NCI-H2171 (cell line): ENCODE measurements around the gene MT1HL1.
A peak's percentile ranks its signal among the peaks of the same experiment; 100 is the strongest.

Experiments
- DNase-seq: peaks from one replicate; lab custom pipeline; 2025; lab: John Stamatoyannopoulos, UW

MT1HL1 gene

DNA sequence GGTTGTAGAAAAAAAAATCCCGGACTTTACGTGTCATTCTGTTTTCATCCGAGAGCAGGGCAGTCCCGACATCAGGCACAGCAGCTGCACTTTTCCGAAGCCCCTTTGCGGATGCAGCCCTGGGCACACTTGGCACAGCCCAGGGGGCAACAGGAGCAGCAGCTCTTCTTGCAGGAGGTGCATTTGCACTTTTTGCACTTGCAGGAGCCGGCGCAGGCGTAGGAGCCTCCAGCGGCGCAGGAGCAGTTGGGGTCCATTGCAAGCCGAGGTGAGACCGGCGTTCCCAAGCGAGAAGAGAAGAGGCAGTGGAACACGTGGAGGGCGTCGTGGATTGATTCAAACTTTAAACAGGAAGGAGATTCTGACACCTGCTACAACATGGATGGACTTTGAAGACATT lies at the start of gene MT1HL1:
TSS of gene MT1HL1 (minus strand) at position 326 of the 400 bp plus-strand sequence. CDS start at position 257, 69 bp downstream.
- no peak for DNase-seq

DNA sequence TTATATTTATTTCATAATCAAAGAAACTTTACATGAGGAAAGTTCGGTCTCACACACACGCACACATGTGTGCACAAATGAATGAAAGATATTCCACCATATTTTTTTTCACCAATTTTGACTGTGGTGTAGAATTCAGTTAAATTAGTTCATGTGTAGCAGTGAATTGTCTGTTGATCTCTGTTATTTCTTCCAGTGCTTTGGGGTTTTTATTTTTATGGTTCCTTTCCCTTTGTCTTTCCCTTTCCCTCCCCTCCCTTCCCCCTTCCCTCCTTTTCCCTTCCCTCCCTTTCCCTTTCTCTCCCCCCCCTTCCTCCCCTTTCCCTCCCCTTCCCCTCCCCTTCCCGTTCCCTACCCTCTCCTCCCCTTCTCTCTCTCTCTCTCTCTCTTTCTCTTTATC lies 46.7 kb upstream of the MT1HL1 start:
- no peak for DNase-seq

- DNase-seq = no peak
Observed at GRCh38 chr1:237050185-237050584, 45.9 kb upstream of the MT1HL1 start.

GRCh38 chr1:237048803-237049202 lies 44.6 kb upstream of the MT1HL1 start:
- DNase-seq = no peak

GRCh38 chr1:237045278-237046016 lies 41.2 kb upstream of the MT1HL1 start:
- peak; percentile 10 for DNase-seq

DNA sequence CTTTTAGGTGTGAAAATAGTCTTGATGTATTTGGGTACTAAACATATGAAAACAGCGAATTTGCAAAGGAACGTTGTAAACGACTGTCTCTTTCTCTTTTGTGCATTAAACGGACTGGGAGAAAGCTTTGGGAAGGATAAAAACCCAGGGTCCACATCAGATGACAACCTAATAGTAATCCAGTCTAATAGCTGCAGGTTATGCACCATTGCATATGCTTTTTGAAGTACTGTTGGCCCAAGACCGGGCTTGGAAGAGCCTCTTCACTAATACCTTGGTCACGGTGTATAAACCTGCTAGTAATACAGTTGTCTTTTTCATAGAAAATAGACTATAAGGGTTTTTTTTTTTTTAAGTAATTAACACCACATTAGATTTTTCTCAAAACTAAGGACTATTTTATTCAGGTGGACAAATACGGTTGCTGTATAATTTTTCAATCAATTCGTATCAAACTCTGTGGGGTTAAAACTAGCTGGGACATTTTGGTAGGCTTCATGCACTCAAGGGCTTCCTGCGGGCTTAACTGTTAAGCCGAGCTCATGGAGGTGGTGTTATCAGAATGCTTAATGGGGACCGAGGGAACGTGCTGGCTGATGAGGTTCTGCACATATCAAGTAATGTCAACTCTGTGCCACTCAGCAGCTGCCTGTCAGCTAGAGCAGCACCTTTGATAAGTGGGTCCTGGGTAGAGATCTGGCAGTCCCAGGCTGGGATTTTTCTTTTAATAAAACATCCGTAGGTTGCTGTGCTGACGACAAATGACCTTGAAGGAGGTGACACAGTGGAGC lies 39.8 kb upstream of the MT1HL1 start:
- DNase-seq = peak; percentile 9

DNA sequence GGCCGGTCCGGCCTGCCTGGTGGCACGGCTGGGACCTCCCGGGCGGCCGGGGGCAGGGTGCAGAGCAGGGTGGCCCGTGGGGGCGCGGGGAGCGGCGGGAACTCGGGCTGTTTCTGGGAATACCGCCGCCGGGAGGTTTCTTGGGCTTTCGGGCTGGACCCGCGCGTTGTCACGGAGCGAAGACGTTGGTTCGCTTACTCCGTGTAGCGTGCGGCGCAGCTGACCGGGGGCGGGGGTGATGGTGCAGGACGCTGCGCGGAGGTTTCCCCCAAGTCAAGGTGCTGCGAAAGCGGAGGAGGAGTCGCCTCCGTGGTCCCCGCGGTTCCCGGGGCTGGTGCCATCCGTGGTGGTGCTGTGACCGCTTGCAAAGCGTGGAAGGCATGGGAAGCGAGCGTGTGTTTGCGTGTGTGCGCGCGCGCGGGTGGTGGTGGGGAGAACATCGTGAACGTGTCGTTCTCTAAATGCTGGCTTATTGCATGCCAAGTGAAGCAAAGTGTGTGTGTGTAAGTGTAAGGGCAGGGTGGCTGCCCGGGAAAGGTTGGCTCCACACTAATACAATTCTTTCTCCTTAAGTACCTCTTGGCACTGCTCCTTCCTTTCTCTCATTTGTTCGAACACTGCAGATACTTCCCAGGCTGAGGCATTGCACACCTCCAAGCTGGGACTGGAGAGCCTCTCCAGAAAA lies 38.8 kb upstream of the MT1HL1 start:
- DNase-seq = peak; percentile 20

DNA sequence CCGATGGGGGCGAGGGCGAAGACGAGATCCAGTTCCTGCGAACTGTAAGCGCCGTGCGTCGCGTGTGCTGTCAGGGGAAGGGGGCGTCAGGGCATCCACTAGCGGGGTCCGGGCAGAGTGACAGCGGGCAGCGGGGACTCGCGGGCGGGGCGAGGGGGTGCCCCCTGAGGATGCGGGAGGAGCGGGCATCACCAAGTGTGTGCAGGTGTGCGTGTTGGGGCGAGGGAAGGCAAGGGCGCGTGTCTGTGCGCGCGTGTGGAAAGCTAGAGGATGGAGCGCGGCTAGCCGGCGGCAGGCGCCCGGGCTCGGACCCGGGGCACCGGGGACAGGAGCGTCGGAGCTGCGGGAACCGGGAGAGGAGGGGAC lies 38.3 kb upstream of the MT1HL1 start:
- no peak for DNase-seq

- DNase-seq = peak; percentile 80
Observed at GRCh38 chr1:237041795-237042525, 37.7 kb upstream of the MT1HL1 start, which contains the start of gene RYR2. RYR2 (plus strand) TSS chr1:237042184; CDS start chr1:237042522, 338 bp downstream.

DNA sequence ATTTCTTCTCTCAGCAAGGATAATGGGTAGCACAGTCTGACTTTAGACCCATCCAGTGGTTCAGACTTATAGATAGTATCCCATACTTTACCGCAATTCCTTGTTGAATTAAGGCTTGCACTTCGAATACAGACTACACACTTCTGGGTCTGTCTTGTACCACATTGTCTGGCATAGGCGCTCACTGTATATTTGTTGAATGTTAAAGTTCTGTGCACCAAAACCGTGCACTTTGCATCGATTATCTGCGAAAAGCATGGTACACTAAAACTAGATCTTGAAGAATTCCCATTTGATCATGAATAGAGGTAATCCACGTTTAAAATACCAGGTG lies 37.2 kb upstream of the MT1HL1 start:
- no peak for DNase-seq

DNA sequence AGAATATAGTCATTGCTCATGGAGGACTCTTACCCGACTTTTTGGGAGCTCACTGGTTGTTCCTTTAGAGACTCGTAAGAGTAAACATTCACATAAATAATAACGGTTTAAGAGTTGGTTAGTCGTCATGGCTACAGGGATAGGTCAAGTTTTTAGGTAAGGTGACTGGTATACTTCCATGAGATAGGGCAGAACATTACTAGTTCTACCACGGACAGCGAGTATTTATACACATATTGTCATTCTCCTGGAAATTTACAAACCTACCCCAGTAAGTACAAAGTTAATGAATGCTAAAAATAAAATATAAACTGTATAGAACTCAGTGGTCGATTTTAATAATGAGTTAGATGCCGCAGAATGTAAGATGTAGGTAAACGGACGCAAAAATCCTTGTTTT lies 36.6 kb upstream of the MT1HL1 start:
- DNase-seq = no peak

DNA sequence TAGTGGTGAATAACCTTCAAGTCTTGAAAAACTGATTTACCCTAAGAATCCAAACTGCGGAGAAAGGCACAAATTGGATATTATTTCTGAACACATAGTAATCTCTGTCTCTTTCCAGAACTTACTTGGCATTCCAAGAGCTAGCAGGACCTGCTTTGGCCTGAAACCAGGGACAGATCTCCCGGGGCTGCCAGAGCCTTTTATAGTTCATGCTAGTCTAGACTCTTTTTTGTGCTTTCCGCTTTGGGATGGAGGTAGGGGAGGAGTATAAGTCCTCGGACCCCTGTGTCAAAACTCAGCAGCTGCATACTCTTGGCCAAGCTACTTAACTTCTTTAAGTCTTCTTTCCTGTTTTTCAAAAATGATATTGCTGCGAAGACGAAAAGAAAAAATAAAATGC lies 34.0 kb upstream of the MT1HL1 start:
- DNase-seq = no peak

DNA sequence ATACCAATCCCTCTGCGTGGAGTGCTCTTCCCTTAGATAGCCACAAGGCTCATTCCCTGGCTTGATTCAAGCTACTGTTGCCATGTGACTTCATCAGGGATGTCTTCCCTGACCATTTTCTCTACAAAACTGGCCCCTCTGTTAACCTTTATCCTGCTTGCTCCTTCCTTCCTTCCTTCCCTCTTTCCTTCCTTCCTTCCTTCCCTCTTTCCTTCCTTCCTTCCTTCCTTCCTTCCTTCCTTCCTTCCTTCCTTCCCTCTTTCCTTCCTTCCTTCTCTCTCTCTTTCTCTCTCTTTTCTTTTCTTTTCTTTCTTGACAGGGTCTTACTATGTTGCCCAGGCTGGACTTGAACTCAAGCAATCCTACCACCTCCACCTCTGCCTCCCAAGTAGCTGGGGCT lies 31.5 kb upstream of the MT1HL1 start:
- DNase-seq = no peak

DNA sequence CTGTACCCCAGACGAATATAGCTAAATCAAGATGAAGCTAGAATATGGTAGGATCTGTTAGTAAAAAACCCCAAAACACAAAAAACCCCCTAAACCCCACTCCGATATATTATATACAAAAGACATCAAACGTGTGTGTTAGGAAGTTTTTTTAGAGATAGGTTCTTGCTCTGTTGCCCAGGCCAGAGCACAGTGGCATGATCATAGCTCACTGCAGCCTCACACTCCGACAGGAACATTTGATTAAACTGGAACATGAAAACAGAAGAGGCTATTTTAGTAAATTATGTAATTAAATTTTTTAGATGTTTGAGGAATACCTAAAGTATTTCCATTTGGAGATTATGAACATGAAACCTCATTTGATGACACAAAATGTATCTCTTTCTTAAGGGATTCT lies 29.6 kb upstream of the MT1HL1 start:
- DNase-seq = no peak

DNA sequence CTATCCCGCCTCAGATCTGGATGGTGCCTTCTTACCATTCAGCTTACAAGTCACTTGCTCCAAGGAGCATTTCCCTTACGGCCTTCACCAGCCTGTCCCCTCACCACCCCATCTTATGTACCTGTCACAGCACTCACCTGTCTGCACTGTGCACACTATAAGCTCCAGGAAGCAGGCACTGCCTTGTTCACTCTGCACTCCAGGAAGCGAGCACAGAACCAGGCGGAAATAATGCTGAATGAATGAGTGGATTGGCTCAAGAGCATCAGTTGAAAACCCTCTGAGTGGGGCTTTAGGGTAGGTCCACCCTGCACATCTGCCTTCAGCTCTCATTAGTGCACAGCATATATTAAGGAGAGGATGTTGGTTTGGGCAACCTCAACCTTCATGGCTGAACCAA lies 28.8 kb upstream of the MT1HL1 start:
- DNase-seq = no peak

GRCh38 chr1:237032029-237032428 lies 27.8 kb upstream of the MT1HL1 start:
- no peak for DNase-seq

DNA sequence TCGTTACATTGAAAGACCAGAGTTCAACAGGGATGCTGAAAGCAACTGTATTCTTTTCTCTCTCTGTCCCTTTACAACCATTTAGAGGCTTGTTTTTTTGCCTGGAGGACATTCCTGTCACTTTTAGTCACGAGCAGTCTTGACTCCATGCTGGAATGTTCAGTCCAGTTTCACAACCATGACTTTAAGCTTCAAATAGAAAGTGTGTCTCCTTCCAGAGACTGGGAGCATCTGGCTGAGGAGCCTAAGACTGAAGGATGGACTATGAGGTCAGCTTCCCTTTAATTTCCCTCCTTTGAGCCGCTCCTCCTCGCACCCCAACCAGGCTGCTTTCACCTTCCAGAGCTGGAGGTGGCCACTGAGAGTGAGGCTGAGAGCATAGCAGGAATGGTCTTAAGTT lies 27.2 kb upstream of the MT1HL1 start:
- DNase-seq = no peak

DNA sequence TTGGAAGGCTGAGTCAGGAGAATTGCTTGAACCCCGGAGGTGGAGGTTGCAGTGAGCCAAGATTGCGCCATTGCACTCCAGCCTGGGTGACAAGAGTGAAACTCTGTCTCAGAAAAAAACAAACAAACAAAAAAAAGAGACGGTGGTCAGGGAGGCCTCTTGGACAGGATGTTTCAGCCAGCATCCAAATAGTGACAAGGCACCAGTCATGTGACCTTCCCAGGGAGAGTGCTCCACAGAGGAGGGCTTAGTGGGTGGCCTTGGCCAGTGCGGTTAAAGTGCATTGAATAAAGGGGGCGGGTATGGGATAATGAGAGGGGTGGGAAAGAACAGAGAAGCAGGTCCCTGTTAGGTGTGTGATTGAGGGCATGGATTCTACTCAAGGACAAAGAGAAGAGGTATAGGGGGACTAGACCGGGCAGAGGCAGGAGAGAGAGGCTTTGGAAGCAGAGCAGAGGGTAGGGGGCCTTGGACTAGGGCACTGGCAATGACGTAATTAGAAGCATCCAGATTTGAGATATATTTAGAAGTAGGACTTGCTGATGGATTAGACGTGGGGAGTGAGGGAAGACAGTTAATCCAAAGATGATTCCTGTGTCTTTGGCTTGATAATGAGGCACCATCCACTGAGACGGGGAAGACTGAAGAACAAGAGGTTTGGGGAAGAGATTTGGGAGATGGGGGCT lies 25.8 kb upstream of the MT1HL1 start:
- DNase-seq = no peak

- no peak for DNase-seq
Observed at GRCh38 chr1:237029240-237029639, 25.0 kb upstream of the MT1HL1 start.

GRCh38 chr1:237025358-237026074 lies 21.3 kb upstream of the MT1HL1 start:
- no peak for DNase-seq

DNA sequence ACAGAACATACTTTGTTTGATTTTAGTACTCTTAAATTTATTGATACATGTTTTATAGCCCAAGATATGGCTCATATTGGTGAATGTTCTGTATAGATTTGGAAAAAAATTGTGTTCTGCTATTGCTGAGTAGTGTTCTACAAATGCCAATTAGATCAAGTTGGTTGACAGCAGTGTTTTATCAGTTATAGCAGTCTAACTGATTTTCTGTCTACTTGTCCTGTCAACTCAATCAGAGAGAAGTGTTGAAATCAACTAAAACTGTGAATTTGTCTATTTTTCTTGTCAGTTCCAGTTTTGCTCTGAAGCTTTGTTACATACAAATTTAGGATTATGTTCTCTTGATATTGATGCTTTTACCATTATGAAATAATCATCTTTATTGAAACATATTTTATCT lies 14.7 kb upstream of the MT1HL1 start:
- no peak for DNase-seq
